CD4-positive, alpha-beta T cell treated with Interferon alpha-2 for 1 hour (primary cell): Measurements from ENCODE around the gene KRTAP2-3.
"Not testable (repeated sequence)": the region's sequence is repeated elsewhere in the genome, so short reads cannot be mapped to it uniquely, and the experiment has no call there.

Experiments used
- DNase-seq, 2 donors: peaks; one replicate each; pipeline ENCODE4 v3.0.0-alpha.2; 2020 to 2022

The KRTAP2-3 gene

DNA sequence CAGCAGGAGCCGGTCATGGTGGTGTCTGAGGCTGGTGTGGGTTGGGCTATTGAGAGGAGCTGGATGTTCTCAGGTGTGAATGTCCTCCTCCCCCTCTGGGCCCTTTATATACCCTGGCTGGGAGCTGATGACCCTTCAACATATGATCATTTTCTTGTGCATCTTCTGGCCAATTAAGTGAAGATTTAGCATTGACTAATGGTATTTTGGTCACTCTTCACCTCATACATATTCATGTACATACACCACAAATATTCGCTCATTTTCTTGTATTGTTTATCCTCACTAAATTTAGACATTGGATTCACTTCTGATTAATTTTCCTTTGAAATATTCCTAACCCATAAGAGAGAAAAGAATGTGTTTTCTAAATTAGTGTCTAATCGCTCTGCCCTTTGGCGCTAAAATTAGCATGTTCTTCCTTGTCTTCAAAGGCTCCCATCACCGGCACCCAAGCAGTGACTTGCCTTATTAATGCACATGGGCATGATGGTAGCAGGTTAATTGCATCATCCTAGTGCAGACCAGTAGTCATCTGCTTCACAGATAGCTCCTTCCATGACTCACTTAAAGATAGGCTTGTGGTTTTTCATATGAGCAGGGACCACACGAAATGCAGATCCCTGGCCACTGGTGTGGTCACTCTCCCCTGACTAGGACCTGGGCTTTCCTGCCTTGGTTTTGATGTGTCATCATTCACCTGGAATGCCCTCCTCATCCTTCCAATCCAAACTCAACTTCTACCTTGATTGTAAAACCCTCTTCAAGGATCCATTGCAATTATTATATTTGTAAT lies 6.1 kb upstream of the KRTAP2-3 start, which contains the start of gene KRTAP2-4:
Gene KRTAP2-4, minus strand, starts transcription at position 51 of the 796 bp plus-strand sequence. Its CDS starts 34 bp downstream, at position 17.
- DNase-seq = no peak

DNA sequence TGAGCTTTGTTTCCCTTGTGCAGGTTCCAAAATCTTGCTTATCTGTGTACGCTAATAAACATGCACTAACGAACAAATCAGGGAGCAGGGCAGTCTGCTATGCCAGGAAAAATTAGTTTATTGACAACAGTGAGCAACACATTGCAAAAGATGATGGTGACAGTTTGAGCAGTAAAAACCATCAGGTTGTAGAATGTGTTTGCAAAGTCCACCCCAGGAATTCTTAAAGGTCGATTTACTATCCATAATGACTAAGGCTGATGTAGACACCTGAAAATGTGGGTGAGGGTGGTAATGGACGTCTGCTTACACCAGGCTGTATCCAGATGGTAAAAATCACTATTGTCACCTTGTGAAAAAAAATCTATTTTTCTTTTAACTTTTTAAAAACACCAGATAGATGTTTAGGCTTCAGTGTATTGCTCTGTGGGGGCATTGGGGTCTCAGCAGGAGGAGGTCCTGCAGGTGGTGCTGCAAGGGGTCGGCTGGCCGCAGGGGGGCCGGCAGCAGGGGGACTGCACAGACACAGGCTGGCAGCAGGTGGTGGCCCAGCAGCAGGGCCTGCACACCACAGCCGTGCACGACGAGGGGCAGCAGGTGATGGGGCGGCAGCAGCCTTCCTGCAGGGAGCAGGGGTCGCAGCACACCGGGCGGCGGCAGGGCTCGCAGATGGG lies 5.2 kb upstream of the KRTAP2-3 start:
- not testable (repeated sequence) for DNase-seq

DNA sequence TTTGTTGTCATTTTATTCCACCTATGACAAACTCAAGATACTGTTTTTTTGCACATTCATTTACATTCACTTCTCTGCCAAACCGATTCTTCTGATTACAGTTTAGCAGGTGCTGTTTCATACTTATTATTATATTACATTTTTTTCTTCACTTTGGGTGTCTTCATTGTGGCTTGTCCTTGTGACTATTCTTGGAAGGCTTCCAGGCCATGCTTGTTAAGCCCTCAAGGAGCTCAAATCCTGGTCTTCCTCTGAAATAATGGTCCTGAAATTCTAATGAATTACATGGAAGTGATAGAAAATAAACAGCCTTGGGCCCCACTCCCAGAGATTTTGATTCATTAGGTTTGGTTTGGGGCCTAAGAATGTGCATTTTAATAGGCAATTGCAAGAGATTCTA lies 4.4 kb upstream of the KRTAP2-3 start:
- DNase-seq = no peak

DNA sequence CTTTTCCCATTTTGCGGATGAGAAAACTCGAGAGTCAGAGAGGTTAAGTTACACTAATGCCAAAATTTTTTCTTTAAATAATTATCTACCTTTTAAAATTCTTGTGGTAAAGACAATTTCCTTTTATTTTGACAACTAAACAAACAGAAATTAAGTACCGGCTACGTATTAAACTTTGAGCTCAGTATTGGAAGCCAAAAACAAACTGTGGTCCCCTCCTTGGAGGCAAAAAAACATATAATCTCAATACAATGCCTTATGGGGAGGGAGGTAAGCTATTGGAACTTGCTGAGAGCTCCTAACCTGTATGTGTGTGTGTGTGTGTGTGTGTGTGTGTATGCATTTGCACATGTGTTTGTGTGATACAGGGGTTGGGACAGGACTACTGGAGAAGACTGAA lies 3.5 kb upstream of the KRTAP2-3 start:
- no peak for DNase-seq

DNA sequence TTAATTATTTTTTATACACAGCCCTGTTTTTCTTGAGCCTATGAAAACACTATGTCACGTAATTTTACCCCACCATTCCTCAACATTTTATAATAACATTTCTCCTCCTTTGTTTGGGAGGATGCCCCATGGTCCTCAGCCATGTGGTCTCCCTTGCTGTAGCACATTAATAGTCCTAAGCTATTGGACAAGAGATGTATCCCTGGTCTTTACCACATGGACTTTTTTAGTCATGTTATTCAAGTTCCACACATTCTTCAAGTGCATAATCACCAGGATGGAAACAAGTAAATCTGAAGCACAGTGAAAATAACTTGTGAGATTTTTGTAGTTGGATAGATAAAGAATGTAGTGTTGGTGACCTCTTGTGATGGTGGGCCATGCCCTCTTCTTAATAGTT lies 2.0 kb upstream of the KRTAP2-3 start:
- DNase-seq = no peak

DNA sequence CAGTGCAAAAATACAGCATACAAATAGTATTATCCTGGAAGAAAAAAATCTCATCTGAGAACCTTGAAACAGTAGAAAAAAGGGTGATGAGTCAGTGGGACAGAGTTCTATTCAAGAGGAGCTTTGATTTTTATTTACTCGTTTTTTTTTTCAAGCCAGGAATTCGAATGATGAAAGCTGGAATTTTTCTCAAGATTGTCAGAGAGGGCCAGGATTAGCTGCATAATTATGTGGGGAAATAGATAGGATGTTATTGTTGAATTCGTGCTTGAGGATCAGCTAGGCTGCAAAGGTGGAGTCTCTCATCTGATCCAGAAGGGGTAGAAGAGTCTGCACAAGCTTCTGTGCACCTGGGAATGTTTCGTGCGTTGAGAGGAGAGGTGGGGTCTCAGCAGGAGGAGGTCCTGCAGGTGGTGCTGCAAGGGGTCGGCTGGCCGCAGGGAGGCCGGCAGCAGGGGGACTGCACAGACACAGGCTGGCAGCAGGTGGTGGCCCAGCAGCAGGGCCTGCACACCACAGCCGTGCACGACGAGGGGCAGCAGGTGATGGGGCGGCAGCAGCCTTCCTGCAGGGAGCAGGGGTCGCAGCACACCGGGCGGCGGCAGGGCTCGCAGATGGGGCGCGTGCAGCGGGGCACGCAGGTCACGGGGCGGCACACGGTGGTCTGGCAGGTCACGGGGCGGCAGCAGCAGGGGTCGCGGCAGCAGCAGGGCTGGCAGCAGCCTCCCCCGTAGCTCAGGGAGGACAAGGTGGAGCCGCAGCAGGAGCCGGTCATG lies 450 bp downstream of the KRTAP2-3 start:
- DNase-seq = not testable (repeated sequence)

DNA sequence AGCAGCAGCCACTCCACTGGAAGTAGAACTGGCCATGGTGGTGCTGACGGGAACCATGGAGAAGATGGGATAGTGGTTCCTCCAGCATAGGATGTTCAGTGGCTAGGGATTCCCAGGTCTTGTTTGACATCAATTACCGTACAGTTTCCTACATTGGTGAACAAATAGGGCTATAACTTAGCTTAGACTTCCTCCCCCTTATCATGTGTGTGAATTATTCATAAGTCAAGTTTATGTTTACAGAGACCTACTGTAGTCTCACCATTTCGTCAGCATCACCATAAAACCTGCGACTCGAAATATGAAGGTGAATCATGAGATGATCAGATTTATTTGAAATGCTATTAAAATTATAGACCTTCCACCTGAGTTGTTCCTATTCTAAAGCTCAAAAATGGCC lies 1.2 kb downstream of the KRTAP2-3 start:
- DNase-seq = no peak

DNA sequence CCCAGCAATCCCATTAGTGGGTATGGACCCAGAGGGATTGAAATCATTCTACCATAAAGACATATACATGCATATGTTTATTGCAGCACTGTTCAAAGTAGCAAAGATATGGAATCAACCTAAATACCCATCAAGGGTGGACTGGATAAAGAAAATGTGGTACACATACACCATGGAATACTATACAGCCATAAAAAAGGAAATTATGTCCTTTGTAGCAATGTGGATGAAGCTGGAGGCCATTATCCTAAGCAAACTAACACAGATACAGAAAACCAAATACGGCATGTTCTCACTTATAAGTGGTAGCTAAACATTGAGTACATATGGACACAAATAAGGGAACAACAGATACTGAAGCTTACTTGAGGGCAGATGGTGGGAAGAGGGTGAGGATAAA lies 2.4 kb downstream of the KRTAP2-3 start:
- DNase-seq = no peak

DNA sequence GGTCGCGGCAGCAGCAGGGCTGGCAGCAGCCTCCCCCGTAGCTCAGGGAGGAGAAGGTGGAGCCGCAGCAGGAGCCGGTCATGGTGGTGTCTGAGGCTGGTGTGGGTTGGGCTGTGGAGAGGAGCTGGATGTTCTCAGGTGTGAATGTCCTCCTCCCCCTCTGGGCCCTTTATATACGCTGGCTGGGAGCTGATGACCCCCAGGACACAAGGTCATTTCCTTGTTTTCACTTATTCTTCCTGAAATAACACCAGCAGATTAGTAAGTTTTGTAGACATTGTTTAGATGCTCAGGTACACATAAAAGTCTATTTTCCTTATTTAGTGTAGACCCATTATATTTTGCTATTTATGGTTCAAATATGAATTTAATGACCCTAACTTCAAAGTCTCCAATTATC lies 4.8 kb downstream of the KRTAP2-3 start, which contains the start of gene KRTAP2-2:
Gene KRTAP2-2, minus strand, starts transcription at position 101 of the 400 bp plus-strand sequence. Its CDS starts 19 bp downstream, at position 82.
- not testable (repeated sequence) for DNase-seq

DNA sequence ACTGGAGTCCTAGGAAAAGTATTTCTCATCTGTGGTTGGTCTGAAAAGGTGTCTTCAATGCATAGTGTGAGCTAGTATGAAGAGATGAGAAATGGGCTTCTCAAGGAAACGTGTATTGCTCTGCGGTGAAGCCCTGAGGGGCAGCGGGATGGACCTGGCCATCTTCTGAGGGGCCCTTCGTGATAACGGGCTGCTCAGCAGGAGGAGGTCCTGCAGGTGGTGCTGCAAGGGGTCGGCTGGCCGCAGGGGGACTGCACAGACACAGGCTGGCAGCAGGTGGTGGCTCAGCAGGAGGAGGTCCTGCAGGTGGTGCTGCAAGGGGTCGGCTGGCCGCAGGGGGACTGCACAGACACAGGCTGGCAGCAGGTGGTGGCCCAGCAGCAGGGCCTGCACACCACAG lies 5.4 kb downstream of the KRTAP2-3 start:
- DNase-seq = not testable (repeated sequence)

DNA sequence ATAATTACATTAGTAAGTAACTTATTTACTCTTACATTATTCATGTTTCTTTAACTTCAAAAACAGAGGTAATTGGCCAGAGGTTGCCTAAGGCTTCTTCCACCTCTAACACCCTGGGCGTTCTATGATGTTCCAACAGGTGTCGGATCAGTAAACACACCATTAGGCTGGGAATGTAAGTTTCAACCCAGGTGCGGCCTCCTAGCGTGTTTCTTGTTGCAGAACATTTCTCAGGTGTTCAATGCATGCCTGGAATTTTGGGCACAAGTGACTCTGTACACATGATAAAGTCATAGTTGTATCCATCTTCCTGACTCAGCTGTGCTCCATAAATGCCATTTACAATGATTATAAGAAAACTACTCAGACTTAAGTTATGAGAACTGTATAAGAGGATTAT lies 5.9 kb downstream of the KRTAP2-3 start:
- no peak for DNase-seq

DNA sequence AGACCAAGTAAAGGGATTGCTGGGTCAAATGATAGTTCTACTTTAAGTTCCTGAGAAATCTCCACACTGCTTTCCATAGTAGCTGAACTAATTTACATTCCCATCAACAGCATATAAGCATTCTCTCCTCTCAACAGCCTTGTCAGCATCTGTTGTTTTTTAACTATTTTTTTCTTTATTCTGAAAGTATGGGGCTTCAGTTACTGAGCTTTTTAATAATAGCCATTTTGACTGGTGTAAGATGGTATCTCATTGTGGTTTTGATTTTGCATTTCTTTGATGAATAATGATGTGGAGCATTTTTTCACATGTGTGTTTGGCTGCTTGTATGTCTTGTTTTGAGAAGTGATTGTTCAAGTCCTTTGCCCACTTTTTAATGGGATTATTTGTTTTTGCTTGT lies 7.3 kb downstream of the KRTAP2-3 start:
- DNase-seq = no peak

DNA sequence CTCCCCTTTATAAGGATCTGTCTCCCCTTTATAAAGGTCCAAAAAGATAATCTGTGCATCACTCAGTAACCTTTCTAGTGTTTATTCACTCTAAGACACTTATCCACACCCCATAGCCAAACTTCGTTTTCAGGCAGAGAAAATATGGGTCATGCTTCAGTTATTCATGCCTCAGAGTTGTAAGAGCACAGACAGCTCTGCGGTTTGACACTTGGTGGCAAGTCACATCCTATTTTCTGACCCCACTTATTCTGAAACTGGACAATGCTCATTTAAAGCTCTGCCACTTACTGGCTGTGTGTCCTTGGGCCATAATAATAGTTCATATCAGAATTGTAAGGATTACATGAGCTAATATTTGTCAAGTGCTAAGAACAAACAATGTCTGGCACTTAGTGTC lies 10.8 kb downstream of the KRTAP2-3 start:
- DNase-seq = no peak

DNA sequence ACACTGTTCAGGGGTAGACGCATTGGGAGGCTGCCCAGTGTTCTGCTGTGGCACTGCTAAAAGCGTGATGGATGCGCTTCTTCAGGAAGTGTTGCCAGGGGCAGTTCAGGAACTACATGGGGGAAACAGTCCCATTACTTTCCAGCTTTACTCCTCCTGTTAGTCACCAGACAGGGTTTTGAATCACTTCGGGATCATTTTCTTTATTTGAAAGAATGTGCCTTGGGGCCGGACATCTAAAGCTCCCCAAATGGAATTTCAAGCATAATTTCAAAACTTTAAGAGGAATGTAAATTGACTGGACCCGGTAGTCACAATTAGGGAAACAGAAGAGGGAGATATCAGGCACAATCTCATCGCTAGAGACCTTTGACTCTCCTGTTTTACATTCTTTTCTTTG lies 11.5 kb downstream of the KRTAP2-3 start:
- no peak for DNase-seq

DNA sequence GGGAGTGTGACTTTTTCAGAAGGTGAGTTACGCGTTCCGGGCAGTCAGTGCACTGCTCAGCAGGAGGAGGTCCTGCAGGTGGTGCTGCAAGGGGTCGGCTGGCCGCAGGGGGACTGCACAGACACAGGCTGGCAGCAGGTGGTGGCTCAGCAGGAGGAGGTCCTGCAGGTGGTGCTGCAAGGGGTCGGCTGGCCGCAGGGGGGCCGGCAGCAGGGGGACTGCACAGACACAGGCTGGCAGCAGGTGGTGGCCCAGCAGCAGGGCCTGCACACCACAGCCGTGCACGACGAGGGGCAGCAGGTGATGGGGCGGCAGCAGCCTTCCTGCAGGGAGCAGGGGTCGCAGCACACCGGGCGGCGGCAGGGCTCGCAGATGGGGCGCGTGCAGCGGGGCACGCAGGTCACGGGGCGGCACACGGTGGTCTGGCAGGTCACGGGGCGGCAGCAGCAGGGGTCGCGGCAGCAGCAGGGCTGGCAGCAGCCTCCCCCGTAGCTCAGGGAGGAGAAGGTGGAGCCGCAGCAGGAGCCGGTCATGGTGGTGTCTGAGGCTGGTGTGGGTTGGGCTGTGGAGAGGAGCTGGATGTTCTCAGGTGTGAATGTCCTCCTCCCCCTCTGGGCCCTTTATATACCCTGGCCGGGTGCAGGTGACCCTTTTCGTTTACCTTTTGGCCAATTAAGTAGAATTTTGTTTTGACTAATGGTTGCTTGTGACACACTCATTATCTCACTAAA lies 13.0 kb downstream of the KRTAP2-3 start, which contains the start of gene KRTAP2-1:
Gene KRTAP2-1, minus strand, starts transcription at position 582 of the 731 bp plus-strand sequence. Its CDS starts 49 bp downstream, at position 533.
- not testable (repeated sequence) for DNase-seq

DNA sequence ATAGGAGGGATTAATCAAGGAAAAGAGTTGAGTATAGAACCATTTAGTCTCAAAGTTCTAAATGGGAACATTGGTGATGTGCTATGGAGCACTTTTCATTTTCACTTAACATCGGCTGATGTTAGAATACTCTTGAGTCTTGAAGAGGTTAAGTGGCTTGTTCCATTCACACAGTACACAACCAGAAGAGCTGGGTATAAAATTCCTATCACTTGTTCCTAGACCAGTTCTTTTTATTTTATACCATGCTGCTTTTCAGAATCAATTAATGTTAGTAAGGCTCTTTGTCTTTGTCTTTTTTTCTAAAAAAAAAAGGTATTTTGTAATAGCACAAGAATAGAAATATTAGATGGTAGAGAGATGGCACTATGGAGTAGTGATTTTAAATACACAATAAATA lies 17.0 kb downstream of the KRTAP2-3 start:
- DNase-seq = no peak

DNA sequence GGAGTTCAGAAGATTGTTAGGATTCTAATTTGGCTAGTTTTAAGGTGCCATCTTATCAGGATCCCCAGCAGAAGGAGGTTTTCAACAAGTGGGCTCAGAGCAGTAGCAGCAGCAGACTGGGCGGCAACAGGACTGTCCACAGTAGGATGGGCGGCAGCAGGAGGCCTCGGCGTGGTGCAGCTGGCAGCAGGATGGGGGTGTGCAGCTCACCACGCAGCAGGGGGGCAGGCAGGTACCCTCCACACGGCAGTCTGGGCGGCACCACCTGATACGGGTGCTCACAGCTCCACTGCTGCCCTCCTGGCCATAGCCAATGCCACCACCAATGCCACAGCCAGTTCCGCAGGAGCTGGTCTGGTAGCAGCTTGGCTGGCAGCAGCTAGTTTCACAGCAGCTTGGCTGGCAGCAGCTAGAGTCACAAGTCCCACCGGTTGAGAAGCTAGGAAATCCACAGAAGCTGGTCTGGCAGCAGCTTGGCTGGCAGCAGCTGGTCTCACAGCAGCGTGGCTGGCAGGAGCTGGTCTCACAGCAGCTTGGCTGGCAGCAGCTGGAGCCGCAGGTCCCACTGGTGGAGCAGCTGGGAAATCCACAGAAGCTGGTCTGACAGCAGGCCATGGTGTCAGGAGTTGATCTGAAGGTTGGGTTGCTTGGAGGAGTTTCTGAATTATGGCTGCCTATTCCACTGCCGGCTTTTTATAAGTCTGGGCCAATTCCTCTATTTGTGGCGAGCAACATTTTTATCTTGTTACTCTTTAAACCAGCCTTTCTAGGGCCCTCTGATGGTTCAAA lies 18.9 kb downstream of the KRTAP2-3 start, which contains the start of gene KRTAP1-1:
Gene KRTAP1-1, minus strand, starts transcription at position 668 of the 789 bp plus-strand sequence. Its CDS starts 53 bp downstream, at position 615.
- not testable (repeated sequence) for DNase-seq

DNA sequence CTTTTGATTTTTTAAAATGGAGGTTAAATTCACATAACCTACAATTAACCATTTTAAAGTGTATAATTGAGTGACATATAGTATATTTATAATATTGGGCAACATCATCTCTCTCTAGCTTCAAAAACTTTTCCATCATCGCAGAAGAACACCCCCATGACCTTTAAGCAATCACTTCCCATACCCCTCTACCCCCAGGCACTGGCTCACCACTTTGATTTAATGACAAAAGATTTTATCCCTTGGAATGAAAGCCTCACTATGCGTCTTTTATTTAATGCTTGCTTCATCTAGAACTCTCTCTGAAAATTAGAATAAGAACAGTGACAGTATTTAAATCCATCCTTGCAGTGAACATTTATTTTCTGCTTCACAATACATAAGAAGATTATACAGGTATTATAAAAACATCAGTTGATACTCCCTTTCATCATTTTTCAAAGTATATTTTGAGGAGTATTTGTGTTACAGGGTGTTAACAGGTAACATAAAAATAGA lies 22.0 kb downstream of the KRTAP2-3 start:
- DNase-seq = no peak

DNA sequence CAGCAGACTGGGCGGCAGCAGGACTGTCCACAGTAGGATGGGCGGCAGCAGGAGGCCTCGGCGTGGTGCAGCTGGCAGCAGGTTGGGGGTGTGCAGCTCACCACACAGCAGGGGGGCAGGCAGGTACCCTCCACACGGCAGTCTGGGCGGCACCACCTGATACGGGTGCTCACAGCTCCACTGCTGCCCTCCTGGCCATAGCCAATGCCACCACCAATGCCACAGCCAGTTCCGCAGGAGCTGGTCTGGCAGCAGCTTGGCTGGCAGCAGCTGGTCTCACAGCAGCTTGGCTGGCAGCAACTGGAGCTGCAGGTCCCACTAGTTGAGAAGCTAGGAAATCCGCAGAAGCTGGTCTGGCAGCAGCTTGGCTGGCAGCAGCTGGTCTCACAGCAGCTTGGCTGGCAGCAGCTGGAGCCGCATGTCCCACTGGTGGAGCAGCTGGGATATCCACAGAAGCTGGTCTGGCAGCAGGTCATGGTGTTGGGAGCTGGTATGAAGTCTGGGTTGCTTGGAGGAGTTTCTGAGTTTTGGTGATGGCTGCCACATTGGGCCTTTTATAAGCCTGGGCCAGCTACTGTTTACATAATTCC lies 25.5 kb downstream of the KRTAP2-3 start, which contains the start of gene KRTAP1-3:
Gene KRTAP1-3, minus strand, starts transcription at position 529 of the 590 bp plus-strand sequence. Its CDS starts 53 bp downstream, at position 476.
- not testable (repeated sequence) for DNase-seq

DNA sequence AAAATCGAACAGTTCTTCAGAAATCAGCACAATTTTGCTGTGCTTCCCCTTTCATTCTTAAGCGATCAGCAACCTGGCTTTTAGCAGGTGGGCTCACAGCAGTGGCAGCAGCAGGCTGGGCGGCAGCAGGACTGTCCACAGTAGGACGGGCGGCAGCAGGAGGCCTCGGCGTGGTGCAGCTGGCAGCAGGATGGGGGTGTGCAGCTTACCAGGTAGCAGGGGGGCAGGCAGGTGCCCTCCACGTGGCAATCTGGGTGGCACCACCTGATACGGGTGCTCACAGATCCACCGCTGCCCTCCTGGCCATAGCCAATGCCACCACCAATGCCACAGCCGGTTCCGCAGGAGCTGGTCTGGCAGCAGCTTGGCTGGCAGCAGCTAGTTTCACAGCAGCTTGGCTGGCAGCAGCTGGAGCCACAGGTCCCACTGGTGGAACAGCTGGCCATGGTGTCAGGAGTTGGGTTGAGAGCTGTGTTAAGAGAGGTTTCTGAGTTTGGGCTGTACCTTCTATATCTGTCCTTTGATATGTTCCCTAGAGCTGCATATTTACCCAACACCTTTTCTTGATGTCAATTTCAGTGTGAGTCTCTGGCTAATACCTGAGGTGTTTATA lies 30.2 kb downstream of the KRTAP2-3 start, which contains the start of gene KRTAP1-4:
Gene KRTAP1-4, minus strand, starts transcription at position 563 of the 613 bp plus-strand sequence. Its CDS starts 117 bp downstream, at position 446.
- DNase-seq = no peak
